ENCODE results near the gene ZFAND6.
"Not testable (repeated sequence)": the region's sequence is repeated elsewhere in the genome, so short reads cannot be mapped to it uniquely, and the experiment has no call there.

The ZFAND6 gene

GRCh38 chr15:80012060-80012726 lies 47.3 kb upstream of the ZFAND6 start:
- no peak overlapping the region for H2AFZ ChIP-seq (ENCODE audit: low read length)
- no peak overlapping the region for H2BK5ac ChIP-seq (ENCODE audit: low read length)
- no peaks in the 10 kb centered on the region for H3K79me1 ChIP-seq (ENCODE audit: low read depth, low read length)
- no peaks in the 10 kb centered on the region for H3K9me3 ChIP-seq (replicated peaks in 1 of 2; ENCODE audit: control insufficient read depth in 2 of 2, insufficient read depth in 1 of 2, low read depth in 1 of 2, low read length in 2 of 2)
- DNase-seq (ENCODE audit: low spot score) = no peak
- H2BK12ac ChIP-seq (ENCODE audit: low read length) = no peak overlapping the region
- H4K8ac ChIP-seq (ENCODE audit: low read depth, low read length) = no peak overlapping the region
- H3K4ac ChIP-seq (ENCODE audit: low read length) = no peak overlapping the region
- H3K27ac ChIP-seq (replicated peaks; ENCODE audit: low read length) = no peak overlapping the region
- no peak overlapping the region for H3K14ac ChIP-seq (ENCODE audit: low read length)
- no peak overlapping the region for H2BK15ac ChIP-seq (ENCODE audit: low read length)
- H3K18ac ChIP-seq (ENCODE audit: low read length) = no peak overlapping the region
- H4K91ac ChIP-seq (ENCODE audit: low read depth, low read length, poor library complexity) = no peak overlapping the region
- no peak overlapping the region for H3K4me3 ChIP-seq (ENCODE audit: low read length in 2 of 2)
- H3K4me1 ChIP-seq (ENCODE audit: control insufficient read depth in 2 of 2, insufficient read depth in 1 of 2, low read depth in 1 of 2, low read length in 2 of 2) = no peaks in the 10 kb centered on the region
- no peak overlapping the region for H3K9ac ChIP-seq (ENCODE audit: low read depth, low read length, poor library complexity)
- no peak overlapping the region for H2BK120ac ChIP-seq (ENCODE audit: low read depth, low read length)
- H3K4me2 ChIP-seq (ENCODE audit: insufficient read depth, low read length, poor library complexity, severe bottlenecking) = no peak overlapping the region
- no peaks in the 10 kb centered on the region for H3K27me3 ChIP-seq (ENCODE audit: control insufficient read depth in 3 of 3, insufficient read depth in 3 of 3, low read depth in 1 of 3, low read length in 3 of 3)
- H3K36me3 ChIP-seq (replicated peaks in 1 of 2; ENCODE audit: control insufficient read depth in 2 of 2, insufficient read depth in 2 of 2, low read length in 2 of 2) = no peaks in the 10 kb centered on the region
- H3K23ac ChIP-seq (ENCODE audit: low read depth, low read length, poor library complexity) = no peak overlapping the region
- H2AK5ac ChIP-seq (ENCODE audit: low read depth, low read length) = no peak overlapping the region
- WGBS, 2 donors (ENCODE audit: extremely low coverage in 2 of 2, insufficient read length in 2 of 2, insufficient replicate concordance in 1 of 2) = no CpG with 5 or more reads among the region's 6 CpGs

GRCh38 chr15:80014186-80014585 lies 45.3 kb upstream of the ZFAND6 start:
- not testable (repeated sequence) for H2BK15ac ChIP-seq (ENCODE audit: low read length); H4K8ac ChIP-seq (ENCODE audit: low read depth, low read length); H2AFZ ChIP-seq (ENCODE audit: low read length); H3K9me3 ChIP-seq (replicated peaks in 1 of 2; ENCODE audit: control insufficient read depth in 2 of 2, insufficient read depth in 1 of 2, low read depth in 1 of 2, low read length in 2 of 2); H3K4me1 ChIP-seq (ENCODE audit: control insufficient read depth in 2 of 2, insufficient read depth in 1 of 2, low read depth in 1 of 2, low read length in 2 of 2); H2BK12ac ChIP-seq (ENCODE audit: low read length); H3K14ac ChIP-seq (ENCODE audit: low read length); H2BK120ac ChIP-seq (ENCODE audit: low read depth, low read length); H4K91ac ChIP-seq (ENCODE audit: low read depth, low read length, poor library complexity); H3K4me3 ChIP-seq (ENCODE audit: low read length in 2 of 2); H3K27ac ChIP-seq (replicated peaks; ENCODE audit: low read length); H3K23ac ChIP-seq (ENCODE audit: low read depth, low read length, poor library complexity); H2AK5ac ChIP-seq (ENCODE audit: low read depth, low read length); H3K79me1 ChIP-seq (ENCODE audit: low read depth, low read length); H2BK5ac ChIP-seq (ENCODE audit: low read length); DNase-seq (ENCODE audit: low spot score); H3K18ac ChIP-seq (ENCODE audit: low read length); H3K4ac ChIP-seq (ENCODE audit: low read length); H3K4me2 ChIP-seq (ENCODE audit: insufficient read depth, low read length, poor library complexity, severe bottlenecking); H3K9ac ChIP-seq (ENCODE audit: low read depth, low read length, poor library complexity); H3K36me3 ChIP-seq (replicated peaks in 1 of 2; ENCODE audit: control insufficient read depth in 2 of 2, insufficient read depth in 2 of 2, low read length in 2 of 2); H3K27me3 ChIP-seq (ENCODE audit: control insufficient read depth in 3 of 3, insufficient read depth in 3 of 3, low read depth in 1 of 3, low read length in 3 of 3)
- no CpG with 5 or more reads among the region's 7 CpGs for WGBS, 2 donors (ENCODE audit: extremely low coverage in 2 of 2, insufficient read length in 2 of 2, insufficient replicate concordance in 1 of 2)

DNA sequence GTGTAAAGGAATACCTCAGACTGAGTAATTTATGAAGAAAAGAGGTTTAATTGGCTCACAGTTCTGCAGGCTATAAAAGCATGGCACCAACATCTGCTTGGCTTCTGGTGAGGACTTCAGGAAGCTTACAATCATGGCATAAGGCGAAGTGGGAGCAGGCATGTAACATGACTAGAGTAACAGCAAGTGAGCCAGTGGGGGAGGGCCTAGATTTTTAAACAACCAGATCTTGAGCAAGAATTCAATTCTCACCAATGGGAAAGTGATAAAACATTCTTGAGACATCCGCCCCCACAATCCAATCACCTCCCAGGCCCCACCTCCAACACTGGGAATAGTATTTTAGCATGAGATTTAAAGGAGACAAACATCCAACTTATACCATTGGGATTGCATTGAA lies 44.3 kb upstream of the ZFAND6 start:
- no peaks in the 10 kb centered on the region for H3K79me1 ChIP-seq (ENCODE audit: low read depth, low read length)
- no peak overlapping the region for H3K14ac ChIP-seq (ENCODE audit: low read length)
- H3K4me3 ChIP-seq (ENCODE audit: low read length in 2 of 2) = no peak overlapping the region
- H3K4me1 ChIP-seq (ENCODE audit: control insufficient read depth in 2 of 2, insufficient read depth in 1 of 2, low read depth in 1 of 2, low read length in 2 of 2) = no peaks in the 10 kb centered on the region
- H4K91ac ChIP-seq (ENCODE audit: low read depth, low read length, poor library complexity) = no peak overlapping the region
- no peak overlapping the region for H2BK15ac ChIP-seq (ENCODE audit: low read length)
- no peak overlapping the region for H3K9ac ChIP-seq (ENCODE audit: low read depth, low read length, poor library complexity)
- no peak overlapping the region for H2BK120ac ChIP-seq (ENCODE audit: low read depth, low read length)
- H3K23ac ChIP-seq (ENCODE audit: low read depth, low read length, poor library complexity) = no peak overlapping the region
- no peak overlapping the region for H2AFZ ChIP-seq (ENCODE audit: low read length)
- no peak overlapping the region for H3K4me2 ChIP-seq (ENCODE audit: insufficient read depth, low read length, poor library complexity, severe bottlenecking)
- no CpG with 5 or more reads among the region's 2 CpGs for WGBS, 2 donors (ENCODE audit: extremely low coverage in 2 of 2, insufficient read length in 2 of 2, insufficient replicate concordance in 1 of 2)
- no peak overlapping the region for H2AK5ac ChIP-seq (ENCODE audit: low read depth, low read length)
- no peak overlapping the region for H4K8ac ChIP-seq (ENCODE audit: low read depth, low read length)
- H3K27ac ChIP-seq (replicated peaks; ENCODE audit: low read length) = no peak overlapping the region
- H3K27me3 ChIP-seq (ENCODE audit: control insufficient read depth in 3 of 3, insufficient read depth in 3 of 3, low read depth in 1 of 3, low read length in 3 of 3) = no peaks in the 10 kb centered on the region
- no peaks in the 10 kb centered on the region for H3K36me3 ChIP-seq (replicated peaks in 1 of 2; ENCODE audit: control insufficient read depth in 2 of 2, insufficient read depth in 2 of 2, low read length in 2 of 2)
- no peak for DNase-seq (ENCODE audit: low spot score)
- H2BK12ac ChIP-seq (ENCODE audit: low read length) = no peak overlapping the region
- H3K9me3 ChIP-seq (replicated peaks in 1 of 2; ENCODE audit: control insufficient read depth in 2 of 2, insufficient read depth in 1 of 2, low read depth in 1 of 2, low read length in 2 of 2) = no peaks in the 10 kb centered on the region
- no peak overlapping the region for H3K4ac ChIP-seq (ENCODE audit: low read length)
- no peak overlapping the region for H2BK5ac ChIP-seq (ENCODE audit: low read length)
- no peak overlapping the region for H3K18ac ChIP-seq (ENCODE audit: low read length)

DNA sequence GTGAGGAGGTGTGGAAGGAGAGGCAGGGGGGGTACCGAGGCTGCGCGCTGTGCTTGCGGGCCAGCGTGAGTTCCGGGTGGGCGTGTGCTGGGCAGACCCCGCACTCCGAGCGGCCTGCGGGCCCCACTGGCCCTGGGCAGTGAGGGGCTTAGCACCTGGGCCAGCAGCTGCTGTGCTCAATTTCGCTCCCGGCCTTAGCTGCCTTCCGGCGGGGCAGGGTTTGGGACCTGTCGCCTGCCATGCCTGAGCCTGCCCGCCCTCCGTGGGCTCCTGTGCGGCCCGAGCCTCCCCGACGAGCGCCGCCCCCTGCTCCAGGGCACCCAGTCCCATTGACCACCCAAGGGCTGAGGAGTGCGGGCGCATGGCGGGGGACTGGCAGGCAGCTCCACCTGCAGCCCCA lies 43.0 kb upstream of the ZFAND6 start:
- H2BK120ac ChIP-seq (ENCODE audit: low read depth, low read length); H3K4ac ChIP-seq (ENCODE audit: low read length); H3K9ac ChIP-seq (ENCODE audit: low read depth, low read length, poor library complexity); DNase-seq (ENCODE audit: low spot score); H3K9me3 ChIP-seq (replicated peaks in 1 of 2; ENCODE audit: control insufficient read depth in 2 of 2, insufficient read depth in 1 of 2, low read depth in 1 of 2, low read length in 2 of 2); H3K27ac ChIP-seq (replicated peaks; ENCODE audit: low read length); H2AK5ac ChIP-seq (ENCODE audit: low read depth, low read length); H3K18ac ChIP-seq (ENCODE audit: low read length); H2BK12ac ChIP-seq (ENCODE audit: low read length); H3K4me1 ChIP-seq (ENCODE audit: control insufficient read depth in 2 of 2, insufficient read depth in 1 of 2, low read depth in 1 of 2, low read length in 2 of 2); H4K91ac ChIP-seq (ENCODE audit: low read depth, low read length, poor library complexity); H2AFZ ChIP-seq (ENCODE audit: low read length); H3K23ac ChIP-seq (ENCODE audit: low read depth, low read length, poor library complexity); H2BK15ac ChIP-seq (ENCODE audit: low read length); H3K4me3 ChIP-seq (ENCODE audit: low read length in 2 of 2); H3K14ac ChIP-seq (ENCODE audit: low read length); H3K36me3 ChIP-seq (replicated peaks in 1 of 2; ENCODE audit: control insufficient read depth in 2 of 2, insufficient read depth in 2 of 2, low read length in 2 of 2); H3K4me2 ChIP-seq (ENCODE audit: insufficient read depth, low read length, poor library complexity, severe bottlenecking); H2BK5ac ChIP-seq (ENCODE audit: low read length); H3K79me1 ChIP-seq (ENCODE audit: low read depth, low read length); H3K27me3 ChIP-seq (ENCODE audit: control insufficient read depth in 3 of 3, insufficient read depth in 3 of 3, low read depth in 1 of 3, low read length in 3 of 3); H4K8ac ChIP-seq (ENCODE audit: low read depth, low read length): not testable (repeated sequence)
- no CpG with 5 or more reads among the region's 27 CpGs for WGBS, 2 donors (ENCODE audit: extremely low coverage in 2 of 2, insufficient read length in 2 of 2, insufficient replicate concordance in 1 of 2)

Data from neuronal stem cell (in vitro differentiated cells).